Memory B cell (primary cell): Measurements from ENCODE around the gene CCDC154.
A peak's percentile ranks its signal among the peaks of the same experiment; 100 is the strongest.

Experiments
- ATAC-seq: fragments of 150-1000 bp; cut with Tn5 transposase; 2 replicates; pipeline ENCODE4 v1.10.0; 2021; ENCODE audit warnings: low read depth, mild to moderate bottlenecking, moderate library complexity
- DNase-seq, 2 donors: peaks; one replicate each; pipeline ENCODE4 v3.0.0; 2022; ENCODE audit warnings: low spot score in 2 of 2
- H3K27ac Mint-ChIP-seq: one replicate; pipeline ENCODE4 v1.8.0; 2022; ENCODE audit warnings: mild to moderate bottlenecking, moderate library complexity, mixed read lengths
- H3K27me3 Mint-ChIP-seq: one replicate; pipeline ENCODE4 v1.8.0; 2022; ENCODE audit warnings: mixed read lengths
- H3K36me3 Mint-ChIP-seq: one replicate; pipeline ENCODE4 v1.8.0; 2022; ENCODE audit warnings: mild to moderate bottlenecking, mixed read lengths
- H3K4me1 Mint-ChIP-seq: one replicate; pipeline ENCODE4 v1.8.0; 2022; ENCODE audit warnings: mixed read lengths
- H3K4me3 Mint-ChIP-seq: one replicate; pipeline ENCODE4 v1.8.0; 2022; ENCODE audit warnings: mild to moderate bottlenecking, moderate library complexity, mixed read lengths
- H3K9me3 Mint-ChIP-seq: one replicate; pipeline ENCODE4 v1.8.0; 2022; ENCODE audit warnings: mixed read lengths

Gene CCDC154

GRCh38 chr16:1416521-1416941 lies 27.8 kb downstream of the CCDC154 start:
- Mint-ChIP-seq H3K9me3 (no peaks in the 10 kb centered on the region), H3K4me3 (no peak overlapping the region), H3K27ac (peak overlapping the region; percentile 53), H3K27me3 (no peaks in the 10 kb centered on the region), H3K4me1 (peaks cover 14% of the 10 kb centered on the region), H3K36me3 (peaks cover 2% of the 10 kb centered on the region)
- ATAC-seq (no peak), DNase-seq (no peak)

GRCh38 chr16:1414532-1415260 lies 29.7 kb downstream of the CCDC154 start, which contains the start of gene UNKL:
Gene UNKL, minus strand, starts transcription at chr16:1414704. Its CDS starts 13 bp downstream, at chr16:1414691.
- Mint-ChIP-seq H3K4me1 (peaks cover 7% of the 10 kb centered on the region), H3K27me3 (no peaks in the 10 kb centered on the region), H3K4me3 (peak within 1 kb of the TSS; percentile 90), H3K36me3 (no peaks in the 10 kb centered on the region), H3K9me3 (no peaks in the 10 kb centered on the region), H3K27ac (peak within 1 kb of the TSS; percentile 93)
- peak; percentile 66 for ATAC-seq
- DNase-seq = peak; percentile 74 to 79

DNA sequence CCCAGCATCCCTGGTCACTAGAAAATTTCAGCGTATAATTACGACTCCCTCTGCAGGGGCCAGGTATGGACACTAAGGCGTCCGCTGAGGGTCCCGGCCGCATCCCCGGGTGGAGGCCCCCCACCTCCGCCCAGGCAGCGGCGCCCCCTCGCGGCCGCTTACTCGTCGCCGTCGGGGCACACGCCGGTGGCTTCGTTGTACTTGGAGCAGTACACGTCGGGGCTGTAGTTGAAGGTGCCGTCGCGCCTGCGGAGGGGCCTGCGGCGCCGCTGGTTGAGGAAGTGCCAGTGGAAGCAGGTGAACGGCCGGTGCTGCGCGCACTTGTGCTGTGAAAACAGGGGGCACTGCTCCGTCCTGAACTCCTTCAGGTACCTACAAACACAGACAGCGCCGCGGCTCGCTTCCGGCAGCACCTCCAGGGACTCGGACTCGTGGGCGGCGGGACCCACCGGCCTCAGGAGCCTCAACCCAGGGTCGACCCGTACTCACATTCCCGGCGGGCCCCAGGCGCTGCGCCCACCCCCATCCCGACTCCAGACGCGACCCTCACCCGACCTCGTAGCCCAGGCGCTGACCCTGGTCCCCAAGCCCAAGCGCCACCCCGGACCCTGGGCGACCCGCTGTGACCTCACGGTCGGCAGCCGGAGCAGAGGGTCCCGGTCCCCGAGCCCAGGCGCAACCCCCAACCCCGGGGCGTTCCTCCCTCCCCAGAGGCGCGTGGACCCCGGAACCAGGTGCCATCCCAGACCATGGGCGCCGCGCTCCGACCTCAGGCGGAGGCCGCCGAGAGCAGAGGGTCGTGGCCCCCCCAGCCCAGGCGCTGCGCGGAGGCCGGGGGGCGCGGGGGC lies 30.4 kb downstream of the CCDC154 start:
- DNase-seq (peak; percentile 66 to 72), ATAC-seq (peak; percentile 75)
- H3K36me3 Mint-ChIP-seq = no peaks in the 10 kb centered on the region
- H3K4me1 Mint-ChIP-seq = peaks cover 9% of the 10 kb centered on the region
- H3K27me3 Mint-ChIP-seq = no peaks in the 10 kb centered on the region
- peak overlapping the region; percentile 93 for H3K27ac Mint-ChIP-seq
- no peaks in the 10 kb centered on the region for H3K9me3 Mint-ChIP-seq
- peak overlapping the region; percentile 90 for H3K4me3 Mint-ChIP-seq

DNA sequence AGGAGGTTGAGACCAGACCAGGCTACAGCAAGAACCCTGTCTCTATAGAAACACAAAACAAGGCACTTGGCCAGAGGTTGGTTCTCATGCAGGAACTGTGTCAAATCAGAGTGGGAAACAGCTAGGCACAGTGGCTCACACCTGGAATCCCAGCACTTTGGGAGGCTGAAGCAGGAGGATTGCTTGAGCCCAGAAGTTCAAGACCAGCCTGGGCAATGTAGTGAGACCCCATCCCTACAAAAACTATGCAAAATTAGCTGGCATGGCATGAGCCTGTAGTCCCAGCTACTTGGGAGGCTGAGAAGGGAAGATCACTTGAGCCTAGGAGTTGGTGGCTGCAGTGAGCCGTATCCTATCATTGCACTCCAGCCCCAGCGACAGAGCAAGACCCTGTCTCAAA lies 31.5 kb downstream of the CCDC154 start:
- H3K4me1 Mint-ChIP-seq = peaks cover 13% of the 10 kb centered on the region
- H3K27ac Mint-ChIP-seq = no peak overlapping the region
- H3K4me3 Mint-ChIP-seq = peak overlapping the region; percentile 46
- DNase-seq (no peak), ATAC-seq (no peak)
- no peaks in the 10 kb centered on the region for H3K27me3 Mint-ChIP-seq
- H3K36me3 Mint-ChIP-seq = no peaks in the 10 kb centered on the region
- H3K9me3 Mint-ChIP-seq = no peaks in the 10 kb centered on the region

- peaks cover 12% of the 10 kb centered on the region for H3K4me1 Mint-ChIP-seq
- H3K36me3 Mint-ChIP-seq = peaks cover 3% of the 10 kb centered on the region
- peak overlapping the region; percentile 87 for H3K4me3 Mint-ChIP-seq
- DNase-seq = peak; percentile 96 to 98
- peak overlapping the region; percentile 82 for H3K27ac Mint-ChIP-seq
- no peaks in the 10 kb centered on the region for H3K9me3 Mint-ChIP-seq
- ATAC-seq = peak; percentile 94
- no peaks in the 10 kb centered on the region for H3K27me3 Mint-ChIP-seq
Measured at GRCh38 chr16:1408171-1408837, 36.1 kb downstream of the CCDC154 start.

GRCh38 chr16:1407753-1408152 lies 36.6 kb downstream of the CCDC154 start:
- no peak for ATAC-seq
- Mint-ChIP-seq H3K27me3 (no peaks in the 10 kb centered on the region), H3K4me3 (peak overlapping the region; percentile 87), H3K27ac (no peak overlapping the region), H3K4me1 (peaks cover 13% of the 10 kb centered on the region), H3K36me3 (peaks cover 7% of the 10 kb centered on the region), H3K9me3 (no peaks in the 10 kb centered on the region)
- DNase-seq = no peak

- Mint-ChIP-seq H3K27me3 (no peaks in the 10 kb centered on the region), H3K27ac (no peak overlapping the region), H3K9me3 (no peaks in the 10 kb centered on the region), H3K4me3 (no peak overlapping the region), H3K4me1 (peaks cover 7% of the 10 kb centered on the region), H3K36me3 (peaks cover 19% of the 10 kb centered on the region)
- ATAC-seq (no peak), DNase-seq (no peak)
Measured at GRCh38 chr16:1403733-1404132, 40.6 kb downstream of the CCDC154 start.

GRCh38 chr16:1403036-1403435 lies 41.3 kb downstream of the CCDC154 start:
- Mint-ChIP-seq H3K36me3 (peaks cover 22% of the 10 kb centered on the region), H3K27ac (no peak overlapping the region), H3K4me1 (peaks cover 3% of the 10 kb centered on the region), H3K27me3 (no peaks in the 10 kb centered on the region), H3K4me3 (no peak overlapping the region), H3K9me3 (no peaks in the 10 kb centered on the region)
- DNase-seq = no peak
- ATAC-seq = no peak

DNA sequence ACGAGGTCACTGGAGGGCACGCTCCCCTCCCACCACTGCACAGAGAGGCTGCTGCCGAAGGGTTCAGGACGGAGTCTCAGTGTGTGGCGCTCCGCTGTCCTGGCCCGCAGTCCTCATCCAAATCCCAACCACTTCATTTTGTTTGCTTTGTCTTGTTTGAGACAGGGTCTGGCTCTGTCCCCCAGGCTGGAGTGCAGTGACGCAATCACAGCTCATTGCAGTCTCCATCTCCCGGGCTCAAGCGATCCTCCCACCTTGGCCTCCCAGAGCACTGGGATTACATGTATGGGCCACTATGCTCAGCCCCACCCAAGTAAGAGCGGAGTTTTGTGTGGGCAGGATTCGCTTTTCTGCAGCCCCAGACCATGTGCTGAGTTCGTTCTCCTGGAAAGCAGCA lies 42.6 kb downstream of the CCDC154 start:
- H3K4me3 Mint-ChIP-seq = no peak overlapping the region
- ATAC-seq (no peak), DNase-seq (no peak)
- H3K4me1 Mint-ChIP-seq = peaks cover 3% of the 10 kb centered on the region
- H3K27me3 Mint-ChIP-seq = no peaks in the 10 kb centered on the region
- H3K27ac Mint-ChIP-seq = no peak overlapping the region
- H3K36me3 Mint-ChIP-seq = peaks cover 24% of the 10 kb centered on the region
- no peaks in the 10 kb centered on the region for H3K9me3 Mint-ChIP-seq

DNA sequence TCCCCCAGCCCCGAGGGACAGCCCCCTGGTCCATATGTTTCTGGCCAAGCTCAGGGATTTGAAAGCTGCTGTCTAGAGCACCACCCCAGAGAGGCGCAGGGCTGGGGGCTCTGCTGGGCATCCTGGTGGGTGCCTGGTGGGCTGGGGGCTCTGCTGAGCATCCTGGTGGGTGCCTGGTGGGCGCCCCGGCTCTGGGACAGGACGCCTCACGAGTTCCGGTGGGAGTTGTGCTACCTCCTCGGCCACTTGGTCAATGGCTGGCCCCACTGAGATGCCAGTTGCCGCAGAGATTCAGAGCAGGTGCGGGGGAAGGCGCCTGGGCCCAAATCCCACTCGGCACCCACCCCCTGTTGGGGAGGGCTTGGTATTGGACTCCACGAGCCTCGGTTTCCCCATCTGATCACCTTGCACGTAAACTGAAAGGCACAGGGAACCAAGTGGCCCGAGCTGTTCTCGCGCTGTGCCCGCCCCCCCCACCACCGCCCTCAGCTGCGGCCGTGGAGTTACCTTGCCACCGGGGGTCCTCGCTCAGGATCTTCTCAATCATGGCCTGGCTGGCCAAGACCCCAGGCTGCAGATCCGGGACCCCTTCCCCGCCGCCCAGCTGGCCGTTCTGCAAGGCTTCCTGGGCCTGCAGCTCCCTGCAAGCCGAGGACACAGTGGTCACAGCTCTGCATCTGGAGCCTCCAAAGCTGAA lies 43.1 kb downstream of the CCDC154 start:
- Mint-ChIP-seq H3K27ac (no peak overlapping the region), H3K9me3 (no peaks in the 10 kb centered on the region), H3K27me3 (no peaks in the 10 kb centered on the region), H3K4me1 (peaks cover 3% of the 10 kb centered on the region), H3K4me3 (no peak overlapping the region), H3K36me3 (peaks cover 26% of the 10 kb centered on the region)
- ATAC-seq (no peak), DNase-seq (no peak)

- ATAC-seq (no peak), DNase-seq (no peak)
- Mint-ChIP-seq H3K4me3 (no peak overlapping the region), H3K27ac (no peak overlapping the region), H3K27me3 (no peaks in the 10 kb centered on the region), H3K36me3 (peaks cover 26% of the 10 kb centered on the region), H3K4me1 (peaks cover 3% of the 10 kb centered on the region), H3K9me3 (no peaks in the 10 kb centered on the region)
Measured at GRCh38 chr16:1398826-1399581, 45.4 kb downstream of the CCDC154 start.

- ATAC-seq = no peak
- H3K27ac Mint-ChIP-seq = no peak overlapping the region
- no peak overlapping the region for H3K4me3 Mint-ChIP-seq
- H3K4me1 Mint-ChIP-seq = peaks cover 1% of the 10 kb centered on the region
- peaks cover 25% of the 10 kb centered on the region for H3K36me3 Mint-ChIP-seq
- no peak for DNase-seq
- H3K9me3 Mint-ChIP-seq = no peaks in the 10 kb centered on the region
- H3K27me3 Mint-ChIP-seq = no peaks in the 10 kb centered on the region
Measured at GRCh38 chr16:1398351-1398750, 46.0 kb downstream of the CCDC154 start.

DNA sequence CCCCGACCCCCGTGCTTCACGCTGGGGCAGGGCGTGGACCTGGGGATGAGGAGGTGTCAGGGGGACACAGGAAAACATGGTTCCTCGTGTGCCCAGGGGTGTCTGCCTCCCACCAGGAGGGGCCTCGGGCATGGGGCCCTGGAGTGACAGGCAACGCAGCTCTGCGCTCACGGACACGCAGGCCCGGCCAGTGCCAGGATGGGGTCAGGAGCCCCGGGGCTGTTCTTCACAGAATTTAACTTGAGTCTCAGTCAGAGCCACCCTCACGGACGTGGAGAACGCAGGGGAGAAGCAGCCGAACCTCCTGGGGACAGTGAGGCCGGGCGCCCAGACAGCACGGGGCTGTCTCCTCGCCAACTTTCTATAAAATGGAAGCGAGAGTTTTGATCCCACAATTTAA lies 46.6 kb downstream of the CCDC154 start:
- no peaks in the 10 kb centered on the region for H3K9me3 Mint-ChIP-seq
- H3K27ac Mint-ChIP-seq = no peak overlapping the region
- ATAC-seq (no peak), DNase-seq (no peak)
- H3K27me3 Mint-ChIP-seq = no peaks in the 10 kb centered on the region
- no peaks in the 10 kb centered on the region for H3K4me1 Mint-ChIP-seq
- H3K36me3 Mint-ChIP-seq = peaks cover 21% of the 10 kb centered on the region
- no peak overlapping the region for H3K4me3 Mint-ChIP-seq
